DMS114 treated with DMSO at 0.1 percent for 48 hours (cell line): ENCODE measurements around the gene MEIS2.

ENCODE experiments used
- DNase-seq: peaks from one replicate; lab custom pipeline; 2025; ENCODE audit not compliant: unreplicated experiment; lab: John Stamatoyannopoulos, UW

Gene MEIS2

GRCh38 chr15:36903922-36904556, 196.3 kb downstream of the MEIS2 start:
- DNase-seq, result no peak

GRCh38 chr15:36903195-36903594, 197.2 kb downstream of the MEIS2 start:
- no peak for DNase-seq

GRCh38 chr15:36901012-36901411, 199.3 kb downstream of the MEIS2 start:
- DNase-seq, result no peak

GRCh38 chr15:36899696-36900095, 200.7 kb downstream of the MEIS2 start:
- no peak for DNase-seq

- DNase-seq, result no peak
Observed at GRCh38 chr15:36898536-36899126, 201.7 kb downstream of the MEIS2 start.

GRCh38 chr15:36897834-36898233, 202.5 kb downstream of the MEIS2 start:
- no peak for DNase-seq

- no peak for DNase-seq
Observed at GRCh38 chr15:36896949-36897348, 203.4 kb downstream of the MEIS2 start.

GRCh38 chr15:36894075-36894474, 206.3 kb downstream of the MEIS2 start:
- DNase-seq, result no peak

GRCh38 chr15:36893276-36893675, 207.1 kb downstream of the MEIS2 start:
- DNase-seq, result no peak

- DNase-seq, result no peak
Observed at GRCh38 chr15:36888011-36888992, 212.0 kb downstream of the MEIS2 start.

GRCh38 chr15:36887214-36887961, 213.0 kb downstream of the MEIS2 start:
- no peak for DNase-seq

- DNase-seq, result no peak
Observed at GRCh38 chr15:36886701-36887100, 213.6 kb downstream of the MEIS2 start.

GRCh38 chr15:36886191-36886590, 214.2 kb downstream of the MEIS2 start:
- no peak for DNase-seq

GRCh38 chr15:36885771-36886170, 214.6 kb downstream of the MEIS2 start:
- no peak for DNase-seq

GRCh38 chr15:36884936-36885635, 215.3 kb downstream of the MEIS2 start:
- DNase-seq, result no peak

- DNase-seq, result no peak
Observed at GRCh38 chr15:36884518-36884875, 215.9 kb downstream of the MEIS2 start.

GRCh38 chr15:36883713-36884517, 216.4 kb downstream of the MEIS2 start:
- peak; percentile 68 for DNase-seq

GRCh38 chr15:36882487-36883131, 217.7 kb downstream of the MEIS2 start:
- DNase-seq, result no peak

- no peak for DNase-seq
Observed at GRCh38 chr15:36882056-36882455, 218.3 kb downstream of the MEIS2 start.
